ENCODE data around the gene DDX52. TPM values are rescaled to one million over a fixed set of nuclear protein-coding genes. Genes with fewer than 3 reads are reported as not detected.

Gene DDX52
- total RNA-seq, 1 experiment from 2014 or later: 65.4 TPM

DNA sequence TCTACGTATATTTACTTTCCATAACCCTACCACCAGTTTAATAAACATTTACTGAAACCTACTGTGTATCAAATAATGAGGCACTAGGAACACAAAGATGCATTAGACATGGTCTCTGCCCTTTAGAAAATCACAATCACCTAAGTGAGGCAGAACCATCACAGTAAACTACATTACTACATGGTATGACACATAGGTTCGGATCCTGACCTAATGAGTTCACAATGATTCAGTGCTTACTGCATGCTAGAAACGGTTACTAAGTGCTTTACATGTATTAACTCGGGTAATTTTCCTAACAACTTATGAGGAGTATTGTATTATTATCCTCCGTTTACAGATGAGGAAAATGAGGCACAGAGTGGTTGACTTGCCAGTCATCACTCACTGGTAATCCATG lies 28.9 kb downstream of the DDX52 start:
- no CpG with 5 or more reads among the region's 5 CpGs for WGBS (ENCODE audit: extremely low coverage, insufficient read length, low lambda C conversion rate)
- Histone ChIP-seq H3K79me1 (ENCODE audit: insufficient read depth, low read depth, low read length, poor library complexity, severe bottlenecking) (no peaks in the 10 kb centered on the region), H4K91ac (ENCODE audit: insufficient read length, low read depth, low read length) (no peak overlapping the region), H2AFZ (ENCODE audit: low read length) (no peak overlapping the region), H2AK5ac (ENCODE audit: insufficient read length, low read length) (no peak overlapping the region), H3K9ac (ENCODE audit: extremely low read depth, insufficient read length, low read length) (no peak overlapping the region), H3K4ac (ENCODE audit: low read depth, low read length) (no peak overlapping the region), H2BK12ac (ENCODE audit: insufficient read length, low read depth, low read length) (no peak overlapping the region), H3K56ac (ENCODE audit: insufficient read length, low read depth, low read length) (no peak overlapping the region), H4K20me1 (ENCODE audit: control insufficient read depth, insufficient read depth, insufficient read length) (no peaks in the 10 kb centered on the region), H3T11ph (ENCODE audit: low read length) (no peak overlapping the region), H3K23ac (ENCODE audit: insufficient read length, low read depth, low read length) (no peak overlapping the region), H3K27me3 (ENCODE audit: insufficient read depth, low read length) (no peaks in the 10 kb centered on the region), H3K23me2 (ENCODE audit: insufficient read length, low read depth, low read length, poor library complexity, severe bottlenecking) (no peaks in the 10 kb centered on the region), H2BK120ac (ENCODE audit: low read depth, low read length, poor library complexity, severe bottlenecking) (no peak overlapping the region), H3K79me2 (ENCODE audit: insufficient read depth, low read length) (no peaks in the 10 kb centered on the region), H3K18ac (ENCODE audit: insufficient read length, low read depth, low read length) (no peak overlapping the region), H3K14ac (ENCODE audit: insufficient read depth, low read length) (no peak overlapping the region), H2BK5ac (ENCODE audit: insufficient read length, low read length) (no peak overlapping the region), H3K4me1 (ENCODE audit: insufficient read depth, low read length) (no peaks in the 10 kb centered on the region), H4K8ac (replicated peaks; ENCODE audit: insufficient read length, low read depth, low read length) (no peak overlapping the region), H3K27ac (ENCODE audit: insufficient read length, low read depth, low read length) (no peak overlapping the region), H4K5ac (ENCODE audit: insufficient read length, low read depth, low read length) (no peak overlapping the region), H2BK20ac (ENCODE audit: low read depth, low read length, poor library complexity, severe bottlenecking) (no peak overlapping the region), H3K4me2 (ENCODE audit: insufficient read depth, insufficient read length, low read length) (no peak overlapping the region), H2BK15ac (ENCODE audit: low read depth, low read length) (no peak overlapping the region), H3K9me3 (ENCODE audit: control insufficient read depth, low read depth, low read length) (no peaks in the 10 kb centered on the region)
- TF ChIP-seq, protein P1, sequence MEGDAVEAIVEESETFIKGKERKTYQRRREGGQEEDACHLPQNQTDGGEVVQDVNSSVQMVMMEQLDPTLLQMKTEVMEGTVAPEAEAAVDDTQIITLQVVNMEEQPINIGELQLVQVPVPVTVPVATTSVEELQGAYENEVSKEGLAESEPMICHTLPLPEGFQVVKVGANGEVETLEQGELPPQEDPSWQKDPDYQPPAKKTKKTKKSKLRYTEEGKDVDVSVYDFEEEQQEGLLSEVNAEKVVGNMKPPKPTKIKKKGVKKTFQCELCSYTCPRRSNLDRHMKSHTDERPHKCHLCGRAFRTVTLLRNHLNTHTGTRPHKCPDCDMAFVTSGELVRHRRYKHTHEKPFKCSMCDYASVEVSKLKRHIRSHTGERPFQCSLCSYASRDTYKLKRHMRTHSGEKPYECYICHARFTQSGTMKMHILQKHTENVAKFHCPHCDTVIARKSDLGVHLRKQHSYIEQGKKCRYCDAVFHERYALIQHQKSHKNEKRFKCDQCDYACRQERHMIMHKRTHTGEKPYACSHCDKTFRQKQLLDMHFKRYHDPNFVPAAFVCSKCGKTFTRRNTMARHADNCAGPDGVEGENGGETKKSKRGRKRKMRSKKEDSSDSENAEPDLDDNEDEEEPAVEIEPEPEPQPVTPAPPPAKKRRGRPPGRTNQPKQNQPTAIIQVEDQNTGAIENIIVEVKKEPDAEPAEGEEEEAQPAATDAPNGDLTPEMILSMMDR (conservative IDR thresholded peaks at IDR 0.05): no peak
- H3K27me3 Mint-ChIP-seq (ENCODE audit: low read depth): no peaks in the 10 kb centered on the region
- no peak overlapping the region for H3K4me3 Mint-ChIP-seq
- peaks cover 2 to 49% (median 29%) of the 10 kb centered on the region in 3 experiments; a peak in 5 of 7 replicates for H3K36me3 Mint-ChIP-seq (ENCODE audit: insufficient read depth in 1 of 3, low read depth in 3 of 3)
- H3K4me1 Mint-ChIP-seq: peaks cover 0 to 4% of the 10 kb centered on the region in 2 experiments; a peak in 2 of 4 replicates
- no peak for DNase-seq
- no peaks in the 10 kb centered on the region for H3K9me3 Mint-ChIP-seq
- no peak overlapping the region for H3K27ac Mint-ChIP-seq

Measured in H9 (cell line).